ENCODE data around the gene PKD2L2. TPM values are rescaled to one million over a fixed set of nuclear protein-coding genes. Genes with fewer than 3 reads are reported as not detected.
"Not testable (repeated sequence)": the region's sequence is repeated elsewhere in the genome, so short reads cannot be mapped to it uniquely, and the experiment has no call there.

The PKD2L2 gene
- polyA plus RNA-seq, 3 donors: 0.08 TPM; not detected in 2

DNA sequence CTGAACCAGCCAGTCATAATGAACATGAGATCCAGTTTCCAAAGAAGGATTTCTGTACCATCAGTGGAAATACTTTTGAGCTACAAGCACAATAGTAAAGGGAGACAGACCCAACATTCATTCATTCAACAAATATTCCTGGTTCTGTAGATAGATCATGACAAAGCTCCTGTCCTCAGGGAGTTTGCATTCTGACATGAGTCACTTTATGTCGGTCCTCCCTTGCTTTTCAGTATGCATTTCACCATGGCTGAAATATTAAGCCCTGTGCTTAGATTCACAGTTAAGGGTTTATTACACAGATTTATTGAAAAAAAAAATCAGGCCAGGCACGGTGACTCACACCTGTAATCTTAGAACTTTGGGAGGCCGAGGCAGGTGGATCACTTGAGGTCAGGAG, 27.0 kb upstream of the PKD2L2 start:
- Histone ChIP-seq H3K9me3 (replicated peaks in 1 of 2; ENCODE audit: control insufficient read depth in 1 of 2, insufficient read depth in 1 of 2, low read length in 2 of 2) (no peaks in the 10 kb centered on the region), H3K4me3 (replicated peaks in 1 of 3; ENCODE audit: low read depth in 2 of 3, low read length in 3 of 3) (no peak overlapping the region), H3K27ac (ENCODE audit: low read depth in 1 of 2, low read length in 2 of 2) (no peak overlapping the region), H3K27me3 (ENCODE audit: control insufficient read depth in 2 of 2, insufficient read depth in 2 of 2, low read length in 2 of 2) (no peaks in the 10 kb centered on the region), H3K4me2 (replicated peaks; ENCODE audit: extremely low read depth, low read length, poor library complexity, severe bottlenecking) (no peak overlapping the region), H3K79me2 (ENCODE audit: insufficient read depth, low read length) (no peaks in the 10 kb centered on the region), H3K9ac (ENCODE audit: insufficient read depth, low read length, poor library complexity, severe bottlenecking) (no peak overlapping the region), H2AFZ (ENCODE audit: insufficient read depth, low read depth, low read length, poor library complexity, severe bottlenecking) (no peak overlapping the region), H4K20me1 (ENCODE audit: insufficient read depth, low read length) (no peaks in the 10 kb centered on the region), H3K4me1 (ENCODE audit: control insufficient read depth in 1 of 2, insufficient read depth in 2 of 2, low read length in 2 of 2) (peaks cover 16 to 21% of the 10 kb centered on the region in 2 donors), H3K36me3 (replicated peaks in 1 of 2; ENCODE audit: control insufficient read depth in 1 of 2, insufficient read depth in 2 of 2, low read length in 2 of 2) (no peaks in the 10 kb centered on the region)
- Mint-ChIP-seq H3K9me3 (no peaks in the 10 kb centered on the region), H3K27me3 (ENCODE audit: low read depth in 3 of 3) (peaks cover 0 to 1% (median 0%) of the 10 kb centered on the region in 3 donors), H3K27ac (no peak overlapping the region), H3K36me3 (no peaks in the 10 kb centered on the region), H3K4me1 (peaks cover 16% of the 10 kb centered on the region), H3K4me3 (no peak overlapping the region)
- 95% methylated on average over 2 of the region's 3 CpGs for WGBS (ENCODE audit: insufficient coverage)
- DNase-seq: no peak
- intact Hi-C loops (cut with micrococcal nuclease): no loop called here
- TF ChIP-seq CTCF (IDR thresholded peaks at IDR 0.05): no peak

GRCh38 chr5:137863653-137864052, 25.6 kb upstream of the PKD2L2 start:
- H3K4me1 Mint-ChIP-seq; intact Hi-C loops (cut with micrococcal nuclease); H2AFZ ChIP-seq (ENCODE audit: insufficient read depth, low read depth, low read length, poor library complexity, severe bottlenecking); H3K79me2 ChIP-seq (ENCODE audit: insufficient read depth, low read length); H3K9me3 ChIP-seq (replicated peaks in 1 of 2; ENCODE audit: control insufficient read depth in 1 of 2, insufficient read depth in 1 of 2, low read length in 2 of 2); H3K9me3 Mint-ChIP-seq; H3K27me3 Mint-ChIP-seq (ENCODE audit: low read depth in 3 of 3); H3K27me3 ChIP-seq (ENCODE audit: control insufficient read depth in 2 of 2, insufficient read depth in 2 of 2, low read length in 2 of 2); H3K4me3 ChIP-seq (replicated peaks in 1 of 3; ENCODE audit: low read depth in 2 of 3, low read length in 3 of 3); H3K36me3 ChIP-seq (replicated peaks in 1 of 2; ENCODE audit: control insufficient read depth in 1 of 2, insufficient read depth in 2 of 2, low read length in 2 of 2); H3K27ac Mint-ChIP-seq; DNase-seq; H3K4me2 ChIP-seq (replicated peaks; ENCODE audit: extremely low read depth, low read length, poor library complexity, severe bottlenecking); H3K36me3 Mint-ChIP-seq; H3K27ac ChIP-seq (ENCODE audit: low read depth in 1 of 2, low read length in 2 of 2); H3K4me3 Mint-ChIP-seq; H3K4me1 ChIP-seq (ENCODE audit: control insufficient read depth in 1 of 2, insufficient read depth in 2 of 2, low read length in 2 of 2); H3K9ac ChIP-seq (ENCODE audit: insufficient read depth, low read length, poor library complexity, severe bottlenecking); H4K20me1 ChIP-seq (ENCODE audit: insufficient read depth, low read length): not testable (repeated sequence)
- 93% methylated on average over 5 of the region's 6 CpGs for WGBS (ENCODE audit: insufficient coverage)

All from CD14-positive monocyte (primary cell).